A673 (cell line): ENCODE results near the gene SMTN.

ENCODE experiments used
- EZH2 ChIP-seq: fragments of 200-600 bp; sonication (generic); IDR thresholded peaks from 2 replicates; pipeline ENCODE4 v1.6.1; 2017; ENCODE audit warnings: borderline replicate concordance, low read depth, mild to moderate bottlenecking, mixed read lengths, antibody characterized with exemption, low read length; ENCODE audit not compliant: poor library complexity, severe bottlenecking
- TF ChIP-seq, protein P1 (sequence below): fragments of 300-800, 200-600 bp; sonication (generic); conservative IDR thresholded peaks from 2 replicates; pipeline ENCODE4 v1.5.1; 2017; ENCODE audit warnings: low read depth, mild to moderate bottlenecking, antibody characterized with exemption, low read length, moderate library complexity, mixed read lengths

DNA sequence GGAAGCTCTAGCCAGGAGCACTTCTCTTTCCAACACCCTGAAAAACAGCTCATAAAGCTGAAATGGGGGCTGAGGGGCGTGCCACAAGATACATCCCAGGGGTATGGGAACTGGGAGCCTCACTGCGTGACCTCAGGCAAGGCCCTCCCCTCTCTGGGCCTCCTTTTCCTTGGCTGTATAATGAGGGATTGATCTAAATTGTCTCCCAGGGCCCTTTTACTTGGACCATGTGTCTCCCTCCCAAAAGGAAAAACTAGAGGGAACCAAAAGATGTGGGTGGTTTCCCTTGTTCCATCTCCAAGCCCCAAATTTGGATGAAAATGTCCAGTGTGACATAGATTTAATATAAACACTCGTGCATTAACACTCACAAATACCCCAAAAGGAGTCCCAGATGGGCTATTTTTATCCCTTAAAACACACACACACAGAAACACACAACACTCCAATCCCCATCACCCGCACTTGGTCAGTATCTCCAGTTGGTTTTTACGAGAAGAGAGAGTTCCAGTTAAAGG is 25.9 kb upstream of the SMTN start:
- TF ChIP-seq, protein P1, sequence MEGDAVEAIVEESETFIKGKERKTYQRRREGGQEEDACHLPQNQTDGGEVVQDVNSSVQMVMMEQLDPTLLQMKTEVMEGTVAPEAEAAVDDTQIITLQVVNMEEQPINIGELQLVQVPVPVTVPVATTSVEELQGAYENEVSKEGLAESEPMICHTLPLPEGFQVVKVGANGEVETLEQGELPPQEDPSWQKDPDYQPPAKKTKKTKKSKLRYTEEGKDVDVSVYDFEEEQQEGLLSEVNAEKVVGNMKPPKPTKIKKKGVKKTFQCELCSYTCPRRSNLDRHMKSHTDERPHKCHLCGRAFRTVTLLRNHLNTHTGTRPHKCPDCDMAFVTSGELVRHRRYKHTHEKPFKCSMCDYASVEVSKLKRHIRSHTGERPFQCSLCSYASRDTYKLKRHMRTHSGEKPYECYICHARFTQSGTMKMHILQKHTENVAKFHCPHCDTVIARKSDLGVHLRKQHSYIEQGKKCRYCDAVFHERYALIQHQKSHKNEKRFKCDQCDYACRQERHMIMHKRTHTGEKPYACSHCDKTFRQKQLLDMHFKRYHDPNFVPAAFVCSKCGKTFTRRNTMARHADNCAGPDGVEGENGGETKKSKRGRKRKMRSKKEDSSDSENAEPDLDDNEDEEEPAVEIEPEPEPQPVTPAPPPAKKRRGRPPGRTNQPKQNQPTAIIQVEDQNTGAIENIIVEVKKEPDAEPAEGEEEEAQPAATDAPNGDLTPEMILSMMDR = no peak
- TF ChIP-seq EZH2 = no peak
